HG03342 (cell line): ENCODE results near the gene RPS6KA6.

Experiments
- ATAC-seq: cut with Tn5 transposase; IDR thresholded peaks from one replicate; pipeline ENCODE4 v1.9.1; 2021; ENCODE audit warnings: mild to moderate bottlenecking, moderate library complexity; ENCODE audit not compliant: unreplicated experiment

RPS6KA6 gene

DNA sequence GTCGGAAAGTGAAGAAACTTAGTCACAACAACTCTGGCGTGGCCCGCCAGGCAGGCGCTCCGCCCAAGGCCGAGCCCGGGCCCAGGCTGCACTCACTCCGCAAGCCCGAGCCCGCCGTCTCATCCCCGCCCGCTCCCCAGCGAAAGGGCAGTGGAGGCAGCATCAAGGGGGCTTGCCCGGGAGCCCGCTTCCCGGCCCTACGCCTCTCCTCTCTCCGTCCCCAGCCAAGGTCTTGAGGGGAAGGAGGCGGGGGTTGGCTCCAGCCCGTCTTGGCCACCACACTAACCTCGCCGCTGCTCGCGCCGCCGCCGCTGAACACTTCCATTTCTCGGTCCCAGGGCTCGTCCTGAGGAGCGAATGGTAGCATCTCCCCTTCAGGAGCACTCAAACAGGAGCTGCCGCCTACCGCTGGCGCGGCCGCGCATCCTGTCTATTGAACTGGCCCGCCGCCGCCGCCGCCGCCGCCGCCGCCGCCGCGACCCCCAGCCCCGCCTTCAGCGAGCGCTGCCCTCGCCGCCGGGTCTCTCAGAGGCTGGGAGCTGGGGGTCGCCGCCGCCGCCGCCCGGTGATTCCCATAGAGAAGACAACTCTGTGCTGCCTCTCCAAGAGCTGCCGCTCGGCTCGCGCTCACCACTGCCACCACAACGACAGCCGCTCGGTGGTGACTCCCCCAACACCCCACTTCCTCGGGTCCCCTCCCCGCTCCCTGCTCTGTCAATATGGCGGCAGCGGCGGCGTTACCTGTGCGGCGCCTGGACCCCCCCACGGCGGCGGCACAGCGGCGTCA is at the start of gene RPS6KA6:
Gene RPS6KA6 (minus strand): TSS at position 667 of the 787 bp plus-strand sequence. CDS start 300 bp downstream, at position 367.
- ATAC-seq: peak; percentile 43

DNA sequence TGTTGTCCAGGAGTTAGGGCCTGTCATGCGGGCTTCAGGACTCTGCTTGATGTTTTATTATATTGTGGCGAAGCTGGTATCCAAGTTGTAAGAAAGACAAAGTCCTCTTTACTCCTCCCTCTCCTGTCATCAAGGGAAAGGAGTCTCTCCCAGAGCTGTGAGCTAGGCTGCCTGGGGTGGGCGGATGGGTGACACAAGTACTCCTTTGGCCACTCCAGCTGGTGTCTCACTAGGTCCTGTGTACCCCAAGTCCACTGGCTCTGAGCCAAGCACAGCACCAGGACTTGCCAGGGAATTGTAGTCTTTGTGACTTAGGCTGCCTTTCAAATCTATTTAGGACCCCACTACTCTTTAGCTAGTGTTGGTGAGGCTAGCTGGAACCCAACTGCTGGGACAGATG is 36.7 kb upstream of the RPS6KA6 start:
- no peak for ATAC-seq

DNA sequence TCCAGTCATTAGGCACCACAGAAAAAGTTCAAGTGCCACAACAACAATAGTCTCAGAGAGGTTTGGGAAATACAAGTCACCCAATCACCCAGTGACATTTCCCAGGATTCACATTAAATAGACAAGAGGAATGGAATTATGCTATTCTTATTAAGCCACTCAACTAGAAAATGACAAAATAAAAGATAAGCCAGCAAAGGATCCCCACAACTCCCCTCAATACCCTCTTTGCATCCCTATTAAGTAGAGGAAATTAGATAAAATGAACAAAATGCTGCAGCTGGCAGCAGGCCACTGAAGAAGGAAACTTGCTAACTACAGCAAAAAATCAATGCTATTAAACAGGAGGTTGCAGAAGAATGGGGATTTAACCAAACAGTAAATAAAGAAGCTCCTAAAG is 35.3 kb upstream of the RPS6KA6 start:
- no peak for ATAC-seq

GRCh38 chrX:84221181-84221580 is 33.2 kb upstream of the RPS6KA6 start:
- ATAC-seq: no peak

- ATAC-seq: no peak
Observed at GRCh38 chrX:84219551-84219950, 31.6 kb upstream of the RPS6KA6 start.

- ATAC-seq: no peak
Observed at GRCh38 chrX:84218726-84219125, 30.7 kb upstream of the RPS6KA6 start.

- ATAC-seq: no peak
Observed at GRCh38 chrX:84216881-84217280, 28.9 kb upstream of the RPS6KA6 start.

DNA sequence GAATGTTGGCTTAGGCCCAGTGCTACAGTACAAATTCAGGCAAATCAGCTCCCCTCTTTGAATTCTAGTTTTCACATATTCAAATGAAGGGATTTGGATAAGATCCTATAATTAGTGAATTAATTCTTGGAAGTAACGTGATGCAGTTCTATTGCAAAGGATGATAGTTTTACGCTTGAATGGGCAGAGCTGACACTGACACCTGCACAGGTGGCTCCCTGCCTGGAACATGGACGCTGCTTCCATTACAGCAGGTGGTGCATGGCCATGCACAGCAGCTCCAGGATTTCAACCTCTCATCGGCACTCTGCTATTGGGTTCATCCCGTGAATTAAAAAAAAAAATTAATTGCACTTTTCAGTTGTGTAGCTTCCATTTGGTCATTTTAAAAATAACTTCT is 28.4 kb upstream of the RPS6KA6 start:
- no peak for ATAC-seq

- no peak for ATAC-seq
Observed at GRCh38 chrX:84205276-84205675, 17.3 kb upstream of the RPS6KA6 start.

DNA sequence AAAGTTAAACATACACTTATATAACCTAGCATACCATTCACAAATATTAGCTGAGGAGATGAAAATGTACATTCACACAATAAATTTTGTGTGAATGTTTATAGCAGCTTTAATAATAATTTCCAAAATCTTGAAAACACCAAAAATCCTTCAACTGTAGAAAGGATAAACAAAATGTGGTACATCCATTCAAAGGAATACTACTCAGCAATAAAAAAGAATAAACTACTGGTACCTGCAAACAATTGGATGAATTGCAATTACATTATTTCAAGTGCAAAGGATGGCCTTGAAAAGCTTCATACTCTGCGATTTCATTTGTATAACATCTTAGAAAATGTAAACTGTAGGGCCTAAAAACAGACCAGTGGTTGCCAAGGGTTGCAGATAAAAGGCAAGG is 11.7 kb upstream of the RPS6KA6 start:
- ATAC-seq: no peak

- ATAC-seq: no peak
Observed at GRCh38 chrX:84197550-84197949, 9.6 kb upstream of the RPS6KA6 start.

GRCh38 chrX:84192006-84192405 is 4.0 kb upstream of the RPS6KA6 start:
- no peak for ATAC-seq

- no peak for ATAC-seq
Observed at GRCh38 chrX:84189125-84189524, 1.1 kb upstream of the RPS6KA6 start.

DNA sequence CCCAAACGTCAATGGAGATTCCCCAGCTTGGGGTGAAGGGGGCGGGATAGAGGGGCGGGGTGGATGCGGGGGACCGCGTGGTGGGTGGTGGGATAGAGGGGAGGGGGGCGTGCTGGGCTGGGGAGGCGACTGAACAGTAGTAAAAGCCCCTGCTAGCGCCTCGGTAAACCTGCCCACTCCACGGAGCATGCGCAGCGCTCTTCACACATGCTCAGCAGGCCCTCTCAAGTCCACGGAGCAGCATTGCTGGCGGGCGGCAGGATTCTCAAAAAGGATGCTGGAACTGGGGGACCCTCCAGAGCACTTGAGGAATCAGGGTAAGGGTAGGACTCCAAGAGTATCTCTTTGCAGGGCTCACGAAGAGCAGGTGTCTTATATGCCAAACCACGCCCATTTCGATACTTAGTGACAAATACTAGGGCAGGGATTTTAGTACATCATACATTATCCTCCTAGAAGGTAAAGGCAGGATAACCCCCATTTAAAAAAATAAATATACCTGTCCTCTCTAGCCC is 378 bp upstream of the RPS6KA6 start:
- peak; percentile 51 for ATAC-seq

DNA sequence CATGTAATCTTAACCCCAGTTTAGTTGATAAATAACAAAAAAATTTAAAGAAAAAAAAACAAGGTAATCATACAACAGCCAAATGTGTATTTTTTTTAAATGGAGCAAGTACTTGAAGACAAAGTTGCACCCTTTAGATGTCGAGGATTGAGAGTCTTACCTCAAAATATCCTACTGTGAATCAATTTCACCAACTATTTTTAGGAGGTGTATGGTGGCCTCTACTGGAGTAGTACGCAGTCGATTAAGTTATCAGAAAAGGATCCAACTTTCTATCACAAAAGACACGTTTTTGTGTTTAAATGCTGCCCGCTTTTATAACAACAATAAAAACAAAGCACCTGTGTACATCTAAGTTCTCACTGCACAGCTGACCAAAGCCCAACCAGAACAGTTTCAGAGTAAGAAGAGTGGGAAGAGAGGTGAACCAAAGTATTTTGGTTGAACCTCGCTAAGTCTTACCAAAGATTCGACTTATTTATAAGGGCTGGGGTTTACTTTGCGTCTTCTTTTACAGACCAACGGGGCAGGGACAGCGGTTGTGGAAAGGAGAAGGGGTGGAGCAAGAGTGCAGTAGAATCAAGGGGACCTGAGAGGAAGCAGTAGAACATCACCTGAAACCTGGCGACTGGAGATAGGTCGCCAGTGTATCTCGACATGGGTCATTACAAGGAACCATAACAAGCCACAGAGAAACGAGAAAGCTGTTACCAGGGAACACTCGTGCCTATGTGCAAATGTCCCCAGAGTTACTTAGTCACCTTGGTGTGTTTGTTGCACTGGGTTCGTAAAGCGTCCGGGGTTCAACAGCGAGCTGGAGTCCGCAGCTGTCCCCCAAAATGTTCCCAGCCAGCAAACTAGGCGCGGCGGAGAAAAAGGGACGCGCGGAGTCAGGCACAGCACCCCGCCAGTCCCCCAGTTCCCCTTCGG is 1.1 kb downstream of the RPS6KA6 start:
- peak; percentile 25 for ATAC-seq

DNA sequence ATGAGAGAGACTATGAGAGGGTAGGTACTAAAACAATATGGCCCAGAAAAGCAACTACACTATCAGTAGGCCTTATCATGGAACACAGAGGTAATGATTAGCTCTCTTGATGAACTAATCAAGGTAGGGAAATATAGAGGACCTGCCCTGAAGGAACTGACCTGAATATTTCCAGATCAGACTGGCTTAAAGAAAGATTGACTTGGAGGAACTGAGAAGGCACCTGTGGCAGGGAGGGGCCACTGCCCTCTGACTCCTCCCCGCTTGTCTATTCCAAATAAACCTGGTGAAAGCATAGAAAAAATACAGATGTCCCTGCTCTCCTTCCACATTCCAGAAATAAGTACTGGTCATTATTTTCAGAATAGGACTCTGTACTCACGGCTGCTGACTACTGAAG is 5.5 kb downstream of the RPS6KA6 start:
- no peak for ATAC-seq

- no peak for ATAC-seq
Observed at GRCh38 chrX:84175958-84176357, 12.0 kb downstream of the RPS6KA6 start.

GRCh38 chrX:84175274-84175673 is 12.7 kb downstream of the RPS6KA6 start:
- ATAC-seq: no peak

GRCh38 chrX:84174348-84174747 is 13.7 kb downstream of the RPS6KA6 start:
- no peak for ATAC-seq

GRCh38 chrX:84170931-84171330 is 17.1 kb downstream of the RPS6KA6 start:
- ATAC-seq: no peak

GRCh38 chrX:84168574-84168973 is 19.4 kb downstream of the RPS6KA6 start:
- no peak for ATAC-seq

DNA sequence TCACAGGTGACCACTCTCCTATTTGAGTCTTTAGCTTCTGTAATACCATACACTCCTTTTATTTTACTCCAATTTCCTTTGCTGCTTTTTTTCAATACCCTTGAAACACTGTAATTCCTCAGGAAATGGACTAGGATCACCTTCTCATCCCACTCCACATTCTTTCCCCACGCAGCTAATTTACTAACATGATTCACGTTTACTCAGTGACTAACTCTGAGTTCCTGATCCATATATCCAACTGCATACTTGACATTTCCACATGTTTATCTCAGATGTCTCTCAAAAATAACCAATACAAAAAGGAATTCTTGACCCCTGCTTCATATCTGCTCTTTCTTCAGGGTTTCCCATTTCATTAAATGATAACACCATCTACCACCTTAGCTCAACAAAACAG is 19.9 kb downstream of the RPS6KA6 start:
- ATAC-seq: no peak
